Fibroblast of mammary gland (primary cell): ENCODE results near the gene CFTR.

ENCODE experiments used
- DNase-seq: peaks from one replicate; pipeline ENCODE4 v3.0.0-alpha.2; 2010; ENCODE audit warnings: low read depth
- H3K4me3 ChIP-seq: 2 replicates; pipeline ENCODE4 v1.5.1; 2011; ENCODE audit warnings: low read depth, mild to moderate bottlenecking, low read length, moderate library complexity; ENCODE audit not compliant: control insufficient read depth
- CTCF ChIP-seq: conservative IDR thresholded peaks from 2 replicates; pipeline ENCODE4 v1.5.1; 2011; ENCODE audit warnings: low read depth, low read length, inconsistent platforms; ENCODE audit not compliant: control insufficient read depth, insufficient read depth

Gene CFTR

GRCh38 chr7:117630501-117630900 is 150.7 kb downstream of the CFTR start:
- DNase-seq: no peak
- no peak for TF ChIP-seq CTCF
- H3K4me3 ChIP-seq: no peak overlapping the region

GRCh38 chr7:117630907-117631564 is 151.2 kb downstream of the CFTR start:
- no peak for TF ChIP-seq CTCF
- no peak overlapping the region for H3K4me3 ChIP-seq
- DNase-seq: no peak

GRCh38 chr7:117631652-117632051 is 151.8 kb downstream of the CFTR start:
- DNase-seq: no peak
- no peak overlapping the region for H3K4me3 ChIP-seq
- no peak for TF ChIP-seq CTCF

GRCh38 chr7:117637937-117638336 is 158.1 kb downstream of the CFTR start:
- H3K4me3 ChIP-seq: no peak overlapping the region
- DNase-seq: no peak
- no peak for TF ChIP-seq CTCF

- no peak for TF ChIP-seq CTCF
- no peak for DNase-seq
- H3K4me3 ChIP-seq: no peak overlapping the region
Measured at GRCh38 chr7:117639966-117640365, 160.1 kb downstream of the CFTR start.

- H3K4me3 ChIP-seq: no peak overlapping the region
- no peak for DNase-seq
- no peak for TF ChIP-seq CTCF
Measured at GRCh38 chr7:117640465-117640864, 160.6 kb downstream of the CFTR start.
